Activated CD4-positive, alpha-beta T cell treated with anti-CD3 and anti-CD28 coated beads, Interleukin-2, Interleukin-4, amounts not matched to agents 100 ng/mL and 50 ng/mL, durations not matched to agents 16 hours and 8 hours (primary cell): ENCODE measurements around the gene WNT7A.
A peak's percentile ranks its signal among the peaks of the same experiment; 100 is the strongest.

ENCODE experiments used
- DNase-seq: peaks from one replicate; pipeline ENCODE4 v3.0.0-alpha.2; 2020; ENCODE audit warnings: low spot score

WNT7A gene

GRCh38 chr3:13884851-13885703, 5.2 kb upstream of the WNT7A start:
- DNase-seq = peak; percentile 52

- DNase-seq = no peak
Observed at GRCh38 chr3:13883681-13884080, 3.8 kb upstream of the WNT7A start.

DNA sequence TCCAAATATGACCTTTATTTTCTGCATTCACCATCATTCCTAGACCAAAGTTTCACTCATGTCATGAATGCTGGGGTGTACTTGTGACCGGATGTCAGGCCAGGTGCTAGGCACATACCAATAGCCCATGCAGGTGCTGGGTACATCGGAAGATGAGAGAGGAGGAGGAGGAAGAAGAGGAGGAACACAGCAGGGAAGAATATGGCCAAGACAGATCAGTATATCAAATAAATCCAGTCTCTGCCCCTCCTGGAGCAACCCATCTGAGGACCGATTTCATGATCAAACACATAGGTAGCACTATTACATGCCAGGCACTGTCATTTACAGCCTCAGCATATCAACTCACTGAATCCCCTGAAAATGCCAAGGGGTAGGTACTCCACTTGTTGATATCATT, 3.0 kb upstream of the WNT7A start:
- no peak for DNase-seq

- DNase-seq = no peak
Observed at GRCh38 chr3:13881536-13882410, 1.9 kb upstream of the WNT7A start.

GRCh38 chr3:13880811-13881156, 913 bp upstream of the WNT7A start:
- no peak for DNase-seq

- no peak for DNase-seq
Observed at GRCh38 chr3:13879102-13879945, 547 bp downstream of the WNT7A start.

DNA sequence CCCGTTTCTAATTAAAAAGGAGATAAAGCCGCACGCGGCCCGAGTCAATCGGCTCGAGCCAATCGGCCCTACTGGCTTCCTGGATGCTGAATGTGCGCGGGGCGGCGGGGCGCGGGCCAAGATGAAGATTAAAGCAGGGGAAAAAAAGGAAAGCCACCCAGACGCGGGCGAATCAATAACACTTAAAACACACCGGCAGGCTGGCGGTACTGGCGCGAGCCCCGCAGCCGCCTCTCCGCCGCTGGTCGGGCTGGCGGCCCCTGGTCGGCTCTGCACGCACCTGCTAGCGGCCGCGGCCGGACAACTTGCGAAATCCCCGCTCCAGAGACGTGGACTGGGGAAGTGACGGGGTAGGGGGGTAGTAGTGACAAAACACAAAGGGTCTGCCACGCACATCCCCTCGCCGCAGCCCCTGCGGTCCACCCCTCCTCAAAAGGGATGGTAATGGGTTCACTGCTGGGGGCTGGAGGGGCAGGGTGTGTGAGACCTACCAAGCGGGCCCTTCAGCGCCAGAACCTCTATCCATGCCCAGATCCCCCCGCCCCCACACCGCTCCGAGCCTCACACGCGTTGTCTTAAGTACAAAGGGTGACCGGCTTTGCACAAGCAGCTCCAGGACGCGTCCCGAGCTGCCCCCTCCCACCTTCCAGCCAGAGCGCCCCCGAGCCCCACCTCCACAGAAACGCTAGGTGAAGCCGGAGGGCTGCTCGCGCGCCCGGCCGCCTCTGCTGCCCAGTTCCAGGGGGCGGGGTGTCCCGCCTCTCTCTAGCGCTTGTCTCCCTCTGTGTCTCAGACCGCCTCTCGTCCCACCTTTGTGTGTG, 1.4 kb downstream of the WNT7A start:
- no peak for DNase-seq

DNA sequence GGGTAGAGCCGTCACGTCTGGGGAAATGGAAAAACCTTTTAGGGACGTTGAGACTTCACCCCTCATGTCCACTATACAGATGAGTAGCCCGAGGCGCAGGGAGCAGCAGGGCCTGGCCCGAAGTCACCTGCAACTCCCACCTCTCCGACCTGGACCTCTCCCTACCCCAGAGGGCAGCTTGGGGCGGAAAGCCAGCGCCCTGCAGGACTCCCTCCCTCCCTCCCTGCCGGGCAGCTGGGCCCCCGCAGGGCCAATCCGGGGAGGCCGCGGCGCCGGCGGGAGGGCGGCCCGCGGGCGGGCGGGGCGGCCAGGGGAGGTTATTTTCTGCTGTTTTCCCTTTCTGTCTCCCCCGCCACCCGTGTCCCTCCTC, 2.0 kb downstream of the WNT7A start:
- no peak for DNase-seq

GRCh38 chr3:13876451-13877100, 3.3 kb downstream of the WNT7A start:
- no peak for DNase-seq

DNA sequence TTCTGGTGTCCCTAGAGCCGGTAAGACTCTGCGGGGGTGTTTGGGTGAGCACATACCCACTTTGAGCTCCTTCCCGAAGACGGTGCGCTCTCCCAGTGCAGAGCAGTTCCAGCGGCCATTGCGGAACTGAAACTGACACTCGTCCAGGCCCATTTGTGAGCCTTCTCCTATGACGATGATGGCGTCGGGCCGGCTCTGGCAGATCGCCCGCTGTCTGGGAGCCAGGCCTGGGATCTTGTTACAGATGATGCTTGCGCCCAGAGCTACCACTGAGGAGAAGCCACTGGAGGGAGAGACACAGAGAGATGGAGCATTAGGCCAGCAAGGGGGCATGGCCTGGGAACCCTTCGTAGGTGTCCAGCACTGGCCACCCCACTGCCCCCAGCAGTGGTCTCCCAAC, 5.0 kb downstream of the WNT7A start:
- no peak for DNase-seq

- no peak for DNase-seq
Observed at GRCh38 chr3:13873818-13874217, 6.1 kb downstream of the WNT7A start.

DNA sequence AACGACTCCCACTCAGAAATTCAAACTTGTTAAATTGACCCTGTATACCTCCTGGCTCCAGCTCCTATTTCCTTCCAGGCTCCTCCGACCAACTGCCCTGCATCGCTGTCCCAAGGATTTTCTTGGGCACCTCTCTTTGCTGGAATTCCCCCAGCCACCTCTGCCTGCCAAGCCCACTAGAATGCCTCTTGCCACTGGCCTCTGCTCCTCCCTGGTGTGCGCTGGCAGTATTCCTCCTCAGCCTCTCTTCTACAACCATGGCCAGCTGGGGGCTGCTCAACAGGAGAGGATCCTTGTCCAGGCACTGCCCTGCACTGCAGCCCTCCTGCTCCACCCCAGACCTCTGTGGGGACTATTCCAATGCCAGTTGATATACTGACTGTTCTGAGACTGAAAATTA, 7.4 kb downstream of the WNT7A start:
- DNase-seq = no peak

DNA sequence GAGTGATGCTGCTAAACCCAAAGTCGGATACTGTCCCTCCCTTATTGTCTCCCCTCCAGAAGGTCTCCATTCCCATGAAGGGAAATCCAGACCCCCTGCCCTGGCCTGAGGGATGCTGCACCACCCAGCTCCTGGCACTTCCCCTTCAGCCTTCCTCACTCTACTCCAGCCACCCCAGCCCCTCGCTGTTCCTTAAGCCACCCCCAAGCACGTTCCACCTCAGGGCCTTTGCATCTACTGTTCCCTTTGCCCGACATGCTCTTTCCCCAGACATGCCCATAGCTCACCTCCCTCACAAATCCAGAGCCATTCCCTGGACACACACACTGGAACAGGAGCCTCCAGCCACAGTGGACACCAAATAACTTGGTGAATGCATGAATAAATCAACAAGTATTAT, 8.1 kb downstream of the WNT7A start:
- no peak for DNase-seq

- no peak for DNase-seq
Observed at GRCh38 chr3:13870902-13871301, 9.0 kb downstream of the WNT7A start.

DNA sequence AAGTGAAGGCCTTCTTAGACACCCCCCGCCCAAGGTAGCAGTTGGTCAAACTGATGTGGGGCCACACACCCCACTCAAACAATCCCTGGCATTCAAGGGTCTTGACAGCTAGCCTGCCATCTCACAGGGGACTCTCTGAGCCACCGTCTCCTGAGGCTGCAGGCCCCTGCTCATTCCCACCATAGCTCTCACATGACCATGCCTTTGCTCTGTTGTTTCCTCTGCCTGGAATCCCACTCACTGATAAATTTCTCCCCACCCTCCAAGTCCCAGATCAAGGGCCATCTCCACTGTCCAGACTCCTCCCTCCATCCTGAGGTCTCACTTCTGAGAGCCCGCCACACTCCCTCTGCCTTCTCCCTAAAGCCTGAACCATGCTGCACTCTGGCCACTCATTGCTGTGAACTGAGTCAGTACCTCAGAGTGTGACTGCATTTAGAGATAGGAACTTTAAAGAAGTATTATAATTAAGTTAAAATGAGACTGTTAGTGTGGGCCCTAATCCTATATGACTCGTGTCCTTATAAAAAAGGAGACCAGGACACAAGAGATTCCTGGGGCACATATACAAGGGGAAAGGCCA, 10.0 kb downstream of the WNT7A start:
- DNase-seq = no peak

DNA sequence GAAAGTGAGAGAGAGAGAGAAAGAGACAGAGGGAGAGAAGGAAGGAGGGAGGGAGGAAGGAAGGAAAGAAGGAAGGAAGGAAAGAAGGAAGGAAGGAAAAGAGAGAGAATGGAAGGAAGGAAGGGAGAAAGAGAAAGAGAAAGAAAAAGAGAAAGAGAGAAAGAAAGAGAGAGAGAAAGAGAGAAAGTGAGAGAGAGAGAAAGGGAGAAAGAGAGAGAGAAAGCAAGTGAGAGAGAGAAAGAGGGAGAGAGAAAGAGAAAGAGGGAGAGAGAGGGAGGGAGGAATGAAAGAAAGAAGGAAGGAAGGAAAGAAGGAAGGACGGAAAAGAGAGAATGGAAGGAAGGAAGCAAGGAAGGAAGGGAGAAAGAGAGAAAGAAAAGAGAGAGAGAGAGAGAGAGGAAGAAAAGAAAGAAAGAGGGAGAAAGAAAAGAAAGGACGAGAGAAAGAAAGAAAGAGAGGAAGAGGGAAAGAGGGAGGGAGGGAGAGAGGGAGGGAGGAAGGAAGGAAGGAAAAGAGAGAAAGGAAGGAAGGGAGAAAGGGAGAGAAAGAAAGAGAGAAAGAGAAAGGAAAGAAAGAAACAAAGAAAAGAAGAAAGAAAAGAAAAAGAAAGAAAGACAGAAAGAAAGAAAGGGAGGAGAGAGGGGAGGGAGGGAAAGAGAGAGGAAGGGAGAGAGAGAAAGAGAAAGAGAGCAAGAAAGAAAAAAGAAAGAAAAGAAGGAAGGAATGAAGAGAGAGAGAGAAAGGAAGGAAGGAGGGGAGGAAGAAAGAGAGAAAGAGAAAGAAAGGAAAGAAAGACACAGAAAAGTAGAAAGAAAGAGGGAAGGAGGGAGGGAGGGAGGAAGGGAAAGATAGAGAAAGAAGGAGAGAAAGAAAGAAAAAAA, 10.8 kb downstream of the WNT7A start:
- no peak for DNase-seq

DNA sequence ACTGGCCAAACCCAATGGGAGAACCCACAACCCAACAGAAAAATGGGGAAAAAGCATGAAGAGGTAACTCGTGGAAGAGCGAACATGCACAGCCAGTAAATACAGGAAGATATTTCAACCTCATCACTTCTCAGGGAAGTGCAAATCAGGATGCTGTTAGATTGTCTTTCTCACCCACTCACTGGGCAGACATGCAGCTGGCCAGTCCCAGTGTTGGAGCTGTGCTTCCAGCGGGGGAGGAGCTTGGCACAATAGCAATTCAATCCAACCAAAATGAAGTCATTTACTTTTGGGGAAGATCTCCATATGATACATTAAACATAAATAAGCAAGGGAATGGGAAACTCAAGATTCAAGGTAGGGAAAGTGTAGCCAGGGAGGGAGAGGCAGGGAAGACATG, 12.1 kb downstream of the WNT7A start:
- DNase-seq = no peak

- DNase-seq = peak; percentile 33
Observed at GRCh38 chr3:13866041-13866965, 13.6 kb downstream of the WNT7A start.

- no peak for DNase-seq
Observed at GRCh38 chr3:13865581-13865980, 14.3 kb downstream of the WNT7A start.
